Stimulated activated CD4-positive, alpha-beta T cell treated with anti-CD3 and anti-CD28 coated beads, Interleukin-2, amount 100 ng/mL, for 48 hours (primary cell): Measurements from ENCODE around the gene PRLH.

ENCODE experiments used
- DNase-seq, 2 donors: peaks; one replicate each; pipeline ENCODE4 v3.0.0-alpha.2; 2020

PRLH gene

GRCh38 chr2:237566401-237567235 lies at the start of gene PRLH:
Gene PRLH (plus strand): TSS chr2:237566574. CDS start chr2:237566574, 0 bp downstream.
- no peak for DNase-seq

DNA sequence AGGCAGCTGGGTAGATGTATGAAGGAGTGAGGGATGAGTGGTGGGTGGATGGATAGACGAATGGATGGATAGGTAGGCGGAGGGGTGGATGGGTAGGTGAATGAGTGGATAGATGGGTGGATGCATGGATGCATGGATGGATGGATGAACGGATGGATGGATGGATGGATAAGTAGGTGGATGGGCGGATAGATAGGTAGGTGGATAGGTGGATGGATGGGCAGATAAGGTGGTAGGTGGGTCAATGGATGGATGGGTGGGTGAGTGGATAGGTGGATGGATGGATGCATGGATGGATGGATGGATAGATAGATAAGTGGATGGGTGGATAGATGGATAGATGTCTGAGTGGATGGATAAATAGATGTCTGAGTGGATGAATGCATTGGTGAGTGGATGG lies 49.2 kb upstream of the PRLH start:
- DNase-seq: no peak

DNA sequence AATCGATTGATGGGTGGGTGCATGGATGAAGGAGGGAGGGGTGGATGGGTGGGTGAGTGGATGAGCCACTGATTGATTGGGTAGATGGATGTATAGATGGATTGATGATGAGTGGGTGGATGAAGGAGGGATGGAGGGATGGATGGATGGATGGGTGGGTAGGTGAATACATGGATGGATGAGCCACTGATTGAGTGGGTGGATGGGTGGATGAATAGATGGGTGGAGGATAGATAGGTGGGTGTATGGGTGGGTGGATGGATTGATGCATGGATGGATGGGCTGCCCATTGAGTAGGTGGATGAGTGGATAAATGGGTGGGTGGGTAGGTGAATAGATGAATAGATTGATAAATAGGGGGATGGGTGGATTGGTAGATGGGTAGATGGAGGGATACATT lies 48.4 kb upstream of the PRLH start:
- DNase-seq: no peak

- DNase-seq: no peak
These were observed 46.7 kb upstream of the PRLH start for GRCh38 chr2:237519506-237520245.

DNA sequence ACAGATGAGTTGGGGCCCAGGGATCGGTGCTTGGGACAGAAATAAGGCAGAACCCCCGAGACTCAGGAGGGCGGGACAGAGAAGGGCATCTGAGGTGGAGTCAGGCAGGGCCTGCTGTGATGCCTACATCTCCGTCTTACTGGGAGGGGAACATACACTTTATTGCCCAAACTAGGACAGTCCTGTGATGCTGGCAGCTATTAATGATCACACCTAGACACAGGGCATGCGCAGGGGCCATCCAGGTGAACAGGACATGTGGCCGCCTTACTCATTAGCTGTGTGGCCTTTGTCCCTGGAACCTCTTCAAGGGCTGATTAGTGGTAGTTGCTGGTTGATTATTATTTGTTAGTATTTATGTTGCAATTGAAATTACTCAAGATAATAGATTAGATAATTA lies 46.1 kb upstream of the PRLH start:
- DNase-seq: no peak

- DNase-seq: no peak
These were observed 41.7 kb upstream of the PRLH start for GRCh38 chr2:237524631-237525030.

- DNase-seq: no peak
These were observed 40.7 kb upstream of the PRLH start for GRCh38 chr2:237525559-237526157.

- no peak for DNase-seq
These were observed 39.1 kb upstream of the PRLH start for GRCh38 chr2:237527233-237527632.

- no peak for DNase-seq
These were observed 38.6 kb upstream of the PRLH start for GRCh38 chr2:237527766-237528165.

- no peak for DNase-seq
These were observed 36.6 kb upstream of the PRLH start for GRCh38 chr2:237529452-237530402.

GRCh38 chr2:237530472-237531433 lies 35.6 kb upstream of the PRLH start:
- DNase-seq: no peak

DNA sequence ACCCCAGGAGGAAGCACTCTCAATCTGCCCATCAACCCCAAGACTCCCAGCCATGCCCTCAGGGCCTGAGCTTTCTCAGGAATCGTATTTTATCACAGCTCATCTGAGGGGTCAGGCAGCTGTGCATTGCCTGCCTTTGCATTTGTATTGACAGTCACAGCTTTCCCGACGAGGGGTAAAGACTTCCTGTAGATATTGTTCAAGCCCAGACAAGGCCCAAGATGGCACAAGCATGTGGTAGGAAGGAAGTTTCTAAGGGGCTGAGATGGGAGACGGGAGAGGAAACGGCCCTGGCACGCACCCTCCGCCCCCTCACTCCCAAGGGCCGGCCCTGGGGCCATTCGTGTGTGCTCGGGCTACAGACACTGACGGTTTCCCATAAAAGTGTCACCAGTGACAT lies 34.2 kb upstream of the PRLH start:
- no peak for DNase-seq

DNA sequence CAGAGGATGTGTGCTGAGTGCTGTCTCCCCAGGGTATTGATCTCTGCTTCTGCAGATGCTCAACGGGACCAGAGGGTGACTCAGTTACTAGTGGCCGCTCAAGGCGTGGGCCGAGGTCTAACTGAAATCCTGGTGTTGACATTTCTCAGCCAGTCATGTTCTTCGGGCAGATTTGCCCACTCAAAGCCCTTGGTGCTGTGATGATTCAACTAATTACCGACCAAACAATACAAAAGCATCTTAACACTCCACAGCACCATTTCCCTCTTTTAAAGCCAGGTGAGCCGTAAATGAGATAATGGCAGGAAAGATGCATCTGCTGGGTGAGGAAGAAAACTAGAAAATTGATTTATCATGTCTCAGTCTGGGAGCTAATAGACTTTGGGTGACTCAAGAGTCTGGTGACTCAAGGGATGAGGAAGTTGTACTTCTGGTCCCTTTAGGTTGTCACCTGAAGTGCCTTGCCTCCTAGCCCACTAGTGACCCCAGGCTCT lies 32.7 kb upstream of the PRLH start:
- DNase-seq: no peak

DNA sequence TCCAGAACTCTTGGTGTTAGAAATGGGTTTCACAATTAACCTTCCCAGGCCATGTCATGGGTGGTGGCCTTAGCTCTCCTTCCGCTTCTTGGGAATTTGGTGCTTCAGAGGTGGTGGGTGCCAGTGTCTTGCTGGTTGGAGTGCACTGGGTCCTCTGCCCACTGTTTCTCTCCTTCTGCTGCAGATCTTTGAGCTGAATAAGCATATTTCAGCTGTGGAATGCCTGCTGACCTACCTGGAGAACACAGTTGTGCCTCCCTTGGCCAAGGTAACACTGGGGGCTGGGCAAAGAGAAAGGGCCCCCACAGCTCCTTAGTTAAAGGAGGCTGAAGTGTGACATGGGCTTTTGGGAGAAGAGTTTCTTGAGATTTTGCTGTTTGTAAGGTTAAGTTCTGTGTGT lies 32.0 kb upstream of the PRLH start:
- DNase-seq: no peak

DNA sequence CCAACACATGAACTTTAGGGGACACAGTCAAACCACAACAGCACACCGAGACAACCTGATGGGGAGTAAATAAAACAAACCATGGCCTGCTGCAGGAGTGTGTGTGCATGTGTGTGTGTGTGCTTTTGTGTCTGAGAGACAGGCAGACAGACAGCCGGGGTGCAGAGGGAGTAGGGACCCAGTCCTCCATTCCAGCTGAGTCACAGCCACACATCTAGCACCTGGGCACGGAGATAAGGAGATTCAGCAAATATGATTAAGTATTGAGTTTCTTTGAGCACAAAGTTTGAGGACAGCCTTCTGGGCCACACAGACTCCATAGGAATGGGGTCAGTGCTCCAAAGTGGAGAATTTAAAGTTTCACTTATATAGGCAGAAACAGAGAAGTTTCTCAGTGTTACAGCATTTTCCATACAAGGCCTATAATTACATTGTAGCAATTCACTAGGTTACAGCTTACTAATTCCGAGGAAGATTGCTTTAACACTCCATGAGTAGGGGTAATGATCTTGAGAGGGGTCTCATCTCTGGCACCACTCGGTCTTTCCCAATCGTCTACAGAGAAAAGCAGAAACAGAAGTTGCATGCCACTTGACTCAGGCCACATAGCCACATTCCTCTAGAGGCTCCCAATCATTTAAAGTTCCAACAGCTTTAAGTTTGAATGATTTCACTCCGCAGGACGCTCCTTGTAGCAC lies 30.8 kb upstream of the PRLH start:
- no peak for DNase-seq

- DNase-seq: no peak
These were observed 30.3 kb upstream of the PRLH start for GRCh38 chr2:237536083-237536415.

DNA sequence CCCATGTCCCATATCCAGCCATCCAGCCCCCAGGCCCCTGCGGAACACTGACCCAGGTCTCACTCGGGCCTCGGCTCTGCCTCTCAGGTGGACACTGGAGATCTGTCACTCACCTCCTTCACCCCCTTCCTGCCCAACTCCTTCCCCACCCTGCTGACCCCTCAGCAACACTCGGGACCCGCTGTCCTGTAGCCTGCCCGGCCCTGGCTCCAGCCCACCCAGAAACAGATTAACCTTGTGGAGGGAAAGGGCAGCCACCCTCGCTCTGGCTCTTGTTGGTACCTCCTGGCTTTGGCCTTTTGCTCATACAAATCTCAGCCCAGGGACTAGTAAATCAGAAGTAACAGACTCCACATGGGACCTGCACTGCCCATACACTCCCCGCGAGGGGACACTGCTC lies 29.8 kb upstream of the PRLH start:
- no peak for DNase-seq

GRCh38 chr2:237538001-237538720 lies 28.2 kb upstream of the PRLH start:
- DNase-seq: no peak

GRCh38 chr2:237538901-237539300 lies 27.5 kb upstream of the PRLH start:
- DNase-seq: no peak

GRCh38 chr2:237539681-237540080 lies 26.7 kb upstream of the PRLH start:
- no peak for DNase-seq
